ENCODE data around the gene TCAF1. TPM values are rescaled to one million over a fixed set of nuclear protein-coding genes. Genes with fewer than 3 reads are reported as not detected.

The TCAF1 gene
- total and polyA plus RNA-seq, 2 donors (not counting 3 experiments of a cell fraction or from before 2014, with no cell fraction given) = 29.0 to 48.3 TPM

GRCh38 chr7:143934526-143935325 lies 32.8 kb upstream of the TCAF1 start, which contains the start of gene OR2F2:
OR2F2 (plus strand) TSS chr7:143935233; CDS start chr7:143935233, 0 bp downstream.
- no peak for DNase-seq (ENCODE audit: low read depth, low spot score)
- Histone ChIP-seq H3K36me3 (ENCODE audit: control insufficient read depth in 2 of 2, extremely low read depth in 1 of 2, insufficient read depth in 2 of 2, low read length in 2 of 2) (no peaks in the 10 kb centered on the region), H3K79me2 (ENCODE audit: control insufficient read depth, insufficient read depth, low read length) (no peaks in the 10 kb centered on the region), H3K9me3 (replicated peaks; ENCODE audit: control insufficient read depth, insufficient read depth, low read length) (no peaks in the 10 kb centered on the region), H3K4me2 (ENCODE audit: insufficient read depth, low read length) (no peak within 1 kb of the TSS), H3K4me3 (replicated peaks in 1 of 3; ENCODE audit: insufficient read depth in 1 of 3, low read depth in 1 of 3, low read length in 3 of 3) (no peak within 1 kb of the TSS), H3K9ac (replicated peaks; ENCODE audit: extremely low read depth, insufficient read depth, low read length) (no peak within 1 kb of the TSS), H3K4me1 (ENCODE audit: control insufficient read depth, extremely low read depth, insufficient read depth, low read length) (no peaks in the 10 kb centered on the region), H3K27me3 (ENCODE audit: control insufficient read depth in 2 of 2, insufficient read depth in 2 of 2, low read length in 2 of 2) (peaks cover 0 to 5% of the 10 kb centered on the region in 2 experiments), H3K9me1 (replicated peaks; ENCODE audit: control insufficient read depth, extremely low read depth, insufficient read depth, low read length) (no peaks in the 10 kb centered on the region), H3K27ac (ENCODE audit: insufficient read depth, low read depth, low read length) (no peak within 1 kb of the TSS), H4K20me1 (replicated peaks; ENCODE audit: control insufficient read depth, extremely low read depth, insufficient read depth, low read length) (no peaks in the 10 kb centered on the region), H2AFZ (ENCODE audit: low read depth, low read length) (no peak within 1 kb of the TSS)
- FAIRE-seq = no peak
- TF ChIP-seq CTCF (IDR thresholded peaks at IDR 0.05; ENCODE audit: extremely low read depth in 1 of 2, insufficient read depth in 1 of 2, low read depth in 1 of 2, low read length in 2 of 2) (no peak), EZH2 (IDR thresholded peaks at IDR 0.05; ENCODE audit: borderline replicate concordance, low read depth, low read length, severe bottlenecking) (no peak), MYC (IDR thresholded peaks at IDR 0.05; ENCODE audit: low read depth, low read length) (no peak), FOS (IDR thresholded peaks at IDR 0.05; ENCODE audit: borderline replicate concordance, insufficient read depth, low read length) (no peak), MAX (IDR thresholded peaks at IDR 0.05; ENCODE audit: insufficient read depth, insufficient read length) (no peak), JUN (IDR thresholded peaks at IDR 0.05; ENCODE audit: borderline replicate concordance, insufficient read depth, insufficient read length, low read depth) (no peak), POLR2AphosphoS5 (IDR thresholded peaks at IDR 0.05; ENCODE audit: insufficient read depth, low read depth, low read length) (no peak), GATA2 (IDR thresholded peaks at IDR 0.05; ENCODE audit: insufficient read depth, insufficient read length, low read depth, low read length) (no peak), POLR2A (IDR thresholded peaks at IDR 0.05; ENCODE audit: low read depth, low read length) (no peak)
- ChIA-PET CTCF (no interaction called here), POLR2A (no interaction called here)
- no TSS peak for BruUV-seq (replicated peaks)
- intact Hi-C loops (cut with micrococcal nuclease) = no loop called here
- dilution Hi-C loops (cut with MboI; ENCODE audit: extremely low pct_ligation_motif_present, low sequenced_read_pairs) = no loop called here
